ENCODE data around the gene TRIM9. TPM values are rescaled to one million over a fixed set of nuclear protein-coding genes. Genes with fewer than 3 reads are reported as not detected.

The TRIM9 gene
- total RNA-seq, 1 donor, result 1.1 TPM

GRCh38 chr14:51041883-51042282 is 53.0 kb downstream of the TRIM9 start:
- no peak for DNase-seq (ENCODE audit: insufficient read length, low spot score, missing footprints)
- H3K4me2 ChIP-seq (ENCODE audit: insufficient read depth, low read length), result no peak overlapping the region
- H3K27me3 ChIP-seq (ENCODE audit: insufficient read depth, low read length), result peaks cover 37% of the 10 kb centered on the region
- H3K9me3 ChIP-seq (ENCODE audit: low read depth, low read length), result no peaks in the 10 kb centered on the region
- H2AFZ ChIP-seq (ENCODE audit: low read length), result no peak overlapping the region
- H3K27ac ChIP-seq (ENCODE audit: low read depth, low read length), result no peak overlapping the region
- H3K4me1 ChIP-seq (ENCODE audit: insufficient read depth, low read length), result no peaks in the 10 kb centered on the region
- no peaks in the 10 kb centered on the region for H3K79me2 ChIP-seq (ENCODE audit: insufficient read depth, low read length)
- no peak overlapping the region for H3K4me3 ChIP-seq (ENCODE audit: insufficient read depth, low read length)
- no peaks in the 10 kb centered on the region for H4K20me1 ChIP-seq (ENCODE audit: insufficient read depth, low read length)
- TF ChIP-seq CTCF (IDR thresholded peaks at IDR 0.05; ENCODE audit: extremely low read depth, low read depth, low read length), result no peak
- no peaks in the 10 kb centered on the region for H3K36me3 ChIP-seq (ENCODE audit: insufficient read depth, low read length)

GRCh38 chr14:51041108-51041531 is 53.8 kb downstream of the TRIM9 start:
- no peaks in the 10 kb centered on the region for H3K79me2 ChIP-seq (ENCODE audit: insufficient read depth, low read length)
- no peak for DNase-seq (ENCODE audit: insufficient read length, low spot score, missing footprints)
- H3K27ac ChIP-seq (ENCODE audit: low read depth, low read length), result no peak overlapping the region
- no peaks in the 10 kb centered on the region for H4K20me1 ChIP-seq (ENCODE audit: insufficient read depth, low read length)
- no peak for TF ChIP-seq CTCF (IDR thresholded peaks at IDR 0.05; ENCODE audit: extremely low read depth, low read depth, low read length)
- no peak overlapping the region for H2AFZ ChIP-seq (ENCODE audit: low read length)
- H3K4me1 ChIP-seq (ENCODE audit: insufficient read depth, low read length), result no peaks in the 10 kb centered on the region
- H3K4me2 ChIP-seq (ENCODE audit: insufficient read depth, low read length), result no peak overlapping the region
- no peaks in the 10 kb centered on the region for H3K9me3 ChIP-seq (ENCODE audit: low read depth, low read length)
- H3K36me3 ChIP-seq (ENCODE audit: insufficient read depth, low read length), result no peaks in the 10 kb centered on the region
- peaks cover 35% of the 10 kb centered on the region for H3K27me3 ChIP-seq (ENCODE audit: insufficient read depth, low read length)
- H3K4me3 ChIP-seq (ENCODE audit: insufficient read depth, low read length), result no peak overlapping the region

- H3K79me2 ChIP-seq (ENCODE audit: insufficient read depth, low read length), result no peaks in the 10 kb centered on the region
- peaks cover 35% of the 10 kb centered on the region for H3K27me3 ChIP-seq (ENCODE audit: insufficient read depth, low read length)
- no peak overlapping the region for H2AFZ ChIP-seq (ENCODE audit: low read length)
- H3K27ac ChIP-seq (ENCODE audit: low read depth, low read length), result no peak overlapping the region
- H4K20me1 ChIP-seq (ENCODE audit: insufficient read depth, low read length), result no peaks in the 10 kb centered on the region
- no peaks in the 10 kb centered on the region for H3K4me1 ChIP-seq (ENCODE audit: insufficient read depth, low read length)
- H3K9me3 ChIP-seq (ENCODE audit: low read depth, low read length), result no peaks in the 10 kb centered on the region
- no peaks in the 10 kb centered on the region for H3K36me3 ChIP-seq (ENCODE audit: insufficient read depth, low read length)
- no peak overlapping the region for H3K4me2 ChIP-seq (ENCODE audit: insufficient read depth, low read length)
- no peak overlapping the region for H3K4me3 ChIP-seq (ENCODE audit: insufficient read depth, low read length)
- DNase-seq (ENCODE audit: insufficient read length, low spot score, missing footprints), result peak; percentile 10
- no peak for TF ChIP-seq CTCF (IDR thresholded peaks at IDR 0.05; ENCODE audit: extremely low read depth, low read depth, low read length)
Observed at GRCh38 chr14:51039252-51039651, 55.7 kb downstream of the TRIM9 start.

- Histone ChIP-seq H3K9me3 (ENCODE audit: low read depth, low read length) (no peaks in the 10 kb centered on the region), H3K4me3 (ENCODE audit: insufficient read depth, low read length) (no peak overlapping the region), H3K4me1 (ENCODE audit: insufficient read depth, low read length) (no peaks in the 10 kb centered on the region), H3K36me3 (ENCODE audit: insufficient read depth, low read length) (no peaks in the 10 kb centered on the region), H3K27me3 (ENCODE audit: insufficient read depth, low read length) (peaks cover 5% of the 10 kb centered on the region), H3K79me2 (ENCODE audit: insufficient read depth, low read length) (no peaks in the 10 kb centered on the region), H4K20me1 (ENCODE audit: insufficient read depth, low read length) (no peaks in the 10 kb centered on the region), H3K4me2 (ENCODE audit: insufficient read depth, low read length) (no peak overlapping the region), H3K27ac (ENCODE audit: low read depth, low read length) (no peak overlapping the region), H2AFZ (ENCODE audit: low read length) (no peak overlapping the region)
- DNase-seq (ENCODE audit: insufficient read length, low spot score, missing footprints), result no peak
- no peak for TF ChIP-seq CTCF (IDR thresholded peaks at IDR 0.05; ENCODE audit: extremely low read depth, low read depth, low read length)
Observed at GRCh38 chr14:51035611-51036192, 59.2 kb downstream of the TRIM9 start.

Measured in osteoblast (primary cell).